Endothelial cell of umbilical vein (primary cell): ENCODE data around the gene YAP1. TPM values are rescaled to one million over a fixed set of nuclear protein-coding genes. Genes with fewer than 3 reads are reported as not detected.

ENCODE experiments used
- BruUV-seq: library from RNA; stranded (reverse); fragments of 400-500 nt; replicated peaks from 2 replicates; lab custom pipeline; 2021; lab: Mats Ljungman, UMichigan
- CTCF ChIA-PET: fragments of 300-600, 350-600 bp; sonication (Branson Sonifier 250); formaldehyde crosslinking; loops from one replicate; lab custom pipeline; 2021; ENCODE audit warnings: antibody characterized with exemption, inconsistent platforms; lab: Charles Lee
- POLR2A ChIA-PET: fragments of 300-600, 350-600 bp; sonication (Branson Sonifier 250); formaldehyde crosslinking; loops from one replicate; lab custom pipeline; 2021; ENCODE audit warnings: antibody characterized with exemption, inconsistent platforms; lab: Charles Lee
- DNase-seq: peaks from one replicate; pipeline ENCODE4 v3.0.0-alpha.2; 2011; ENCODE audit warnings: low read depth, low spot score
- FAIRE-seq: peaks from 2 replicates; lab custom pipeline; 2011; peaks lifted over from hg19 to GRCh38; lab: Jason Lieb, UNC
- H2AFZ ChIP-seq: 2 replicates; pipeline ENCODE4 v1.6.0; 2012; ENCODE audit warnings: low read depth, low read length, control low read depth, inconsistent platforms
- H3K27ac ChIP-seq: 2 replicates; pipeline ENCODE4 v1.5.1; 2011; ENCODE audit warnings: low read depth, mild to moderate bottlenecking, control low read depth, low read length, moderate library complexity; ENCODE audit not compliant: insufficient read depth
- H3K27me3 ChIP-seq, 2 experiments: 2 replicates each; pipeline versions ENCODE4 v1.6.0 to v1.6.1; 2011; ENCODE audit warnings: low read length in 2 of 2, mixed read lengths in 1 of 2; ENCODE audit not compliant: control insufficient read depth in 2 of 2, insufficient read depth in 2 of 2
- H3K36me3 ChIP-seq, 2 experiments: 2 replicates in 1 of 2; 3 replicates in 1 of 2; pipeline ENCODE4 v1.5.1; 2011; ENCODE audit warnings: low read length in 2 of 2, mild to moderate bottlenecking in 1 of 2, moderate library complexity in 1 of 2; ENCODE audit not compliant: control insufficient read depth in 2 of 2, insufficient read depth in 2 of 2; ENCODE audit errors: extremely low read depth in 1 of 2
- H3K4me1 ChIP-seq: 3 replicates; pipeline ENCODE4 v1.5.1; 2011; ENCODE audit warnings: mild to moderate bottlenecking, low read length; ENCODE audit not compliant: control insufficient read depth, insufficient read depth; ENCODE audit errors: extremely low read depth
- H3K4me2 ChIP-seq: 2 replicates; pipeline ENCODE4 v1.6.1; 2011; ENCODE audit warnings: low read length, control low read depth, mixed read lengths; ENCODE audit not compliant: insufficient read depth
- H3K4me3 ChIP-seq, 3 experiments: fragments of 200-600 bp in 1 of 3; sonication (generic), shearing (Covaris generic) in 1 of 3; replicated peaks in 1 of 3; 2 replicates each; pipeline ENCODE4 v1.5.1; 2011 to 2016; ENCODE audit warnings: control low read depth in 3 of 3, low read length in 3 of 3, mild to moderate bottlenecking in 2 of 3, inconsistent platforms in 1 of 3, low read depth in 1 of 3, moderate library complexity in 1 of 3; ENCODE audit not compliant: insufficient read depth in 1 of 3
- H3K79me2 ChIP-seq: 2 replicates; pipeline ENCODE4 v1.6.0; 2012; ENCODE audit warnings: low read length, inconsistent platforms; ENCODE audit not compliant: control insufficient read depth, insufficient read depth
- H3K9ac ChIP-seq: replicated peaks from 2 replicates; pipeline ENCODE3; 2011; ENCODE audit warnings: low read length, control low read depth; ENCODE audit not compliant: insufficient read depth; ENCODE audit errors: extremely low read depth
- H3K9me1 ChIP-seq: replicated peaks from 3 replicates; pipeline ENCODE4 v1.6.0; 2011; ENCODE audit warnings: mild to moderate bottlenecking, low read length; ENCODE audit not compliant: control insufficient read depth, insufficient read depth; ENCODE audit errors: extremely low read depth
- H3K9me3 ChIP-seq: replicated peaks from 2 replicates; pipeline ENCODE4 v1.5.1; 2012; ENCODE audit warnings: low read length, inconsistent platforms; ENCODE audit not compliant: control insufficient read depth, insufficient read depth
- H4K20me1 ChIP-seq: replicated peaks from 2 replicates; pipeline ENCODE3; 2011; ENCODE audit warnings: mild to moderate bottlenecking, low read length; ENCODE audit not compliant: control insufficient read depth, insufficient read depth; ENCODE audit errors: extremely low read depth
- EZH2 ChIP-seq: IDR thresholded peaks from 2 replicates; pipeline ENCODE4 v1.6.1; 2012; ENCODE audit warnings: borderline replicate concordance, low read depth, mild to moderate bottlenecking, moderate library complexity, low read length, inconsistent platforms; ENCODE audit not compliant: severe bottlenecking
- FOS ChIP-seq: IDR thresholded peaks from 2 replicates; pipeline ENCODE4 v1.6.1; 2011; ENCODE audit warnings: mild to moderate bottlenecking, low read length, moderate library complexity, borderline replicate concordance; ENCODE audit not compliant: insufficient read depth
- GATA2 ChIP-seq: IDR thresholded peaks from 2 replicates; pipeline ENCODE4 v1.7.0; 2011; ENCODE audit warnings: low read depth, mild to moderate bottlenecking, moderate library complexity, mixed read lengths, low read length; ENCODE audit not compliant: insufficient read length, insufficient read depth
- JUN ChIP-seq: IDR thresholded peaks from 2 replicates; pipeline ENCODE4 v1.6.1; 2011; ENCODE audit warnings: borderline replicate concordance, low read depth; ENCODE audit not compliant: insufficient read length, insufficient read depth
- MYC ChIP-seq: IDR thresholded peaks from one replicate; pipeline ENCODE4 v1.6.1; 2011; ENCODE audit warnings: mild to moderate bottlenecking, low read depth, low read length
- POLR2A ChIP-seq: IDR thresholded peaks from 2 replicates; pipeline ENCODE4 v1.6.1; 2012; ENCODE audit warnings: low read depth, mild to moderate bottlenecking, control low read depth, low read length
- POLR2AphosphoS5 ChIP-seq: IDR thresholded peaks from 2 replicates; pipeline ENCODE4 v1.6.1; 2012; ENCODE audit warnings: low read depth, mild to moderate bottlenecking, control low read depth, low read length, moderate library complexity; ENCODE audit not compliant: insufficient read depth
- dilution Hi-C: fragments of 300-500 bp; cut with MboI; formaldehyde crosslinking; loops from one replicate; pipeline ENCODE4 v1.15.0; 2019; ENCODE audit warnings: low sequenced_read_pairs; ENCODE audit not compliant: extremely low pct_ligation_motif_present
- intact Hi-C: fragments of 100-400 bp; cut with micrococcal nuclease; formaldehyde crosslinking; loops from one replicate; pipeline ENCODE4 v1.10.0; 2022
- polyA plus RNA-seq, 4 experiments: library from polyadenylated mRNA; depleted of rRNA in 3 of 4; stranded (reverse) in 3 of 4; unstranded in 1 of 4; fragments of >200 nt; gene quantifications; 2 replicates each; pipeline versions ENCODE4 v1.2.1 to v1.2.3, GENCODE V29; 2011 to 2012; ENCODE audit warnings: missing spikeins in 1 of 4
- total RNA-seq: library from RNA; stranded (reverse); gene quantifications from 2 replicates; pipeline ENCODE4 v1.2.3, GENCODE V29; 2021
- TF ChIP-seq, protein P1 (sequence below), 2 donors: IDR thresholded peaks; 1 replicate in 1 of 2; 2 replicates in 1 of 2; pipeline ENCODE4 v1.5.1; 2011; ENCODE audit warnings: low read length in 2 of 2, mild to moderate bottlenecking in 2 of 2, moderate library complexity in 2 of 2, control low read depth in 1 of 2, inconsistent platforms in 1 of 2, low read depth in 1 of 2; ENCODE audit not compliant: insufficient read depth in 1 of 2; ENCODE audit errors: extremely low read depth in 1 of 2
- TF ChIP-seq, protein P2 (sequence below): IDR thresholded peaks from 2 replicates; pipeline ENCODE4 v1.6.1; 2011; ENCODE audit not compliant: insufficient read depth, insufficient read length

The YAP1 gene
- total and polyA plus RNA-seq, 2 donors (not counting 3 experiments of a cell fraction or from before 2014, with no cell fraction given), result 32.6 to 48.9 TPM

DNA sequence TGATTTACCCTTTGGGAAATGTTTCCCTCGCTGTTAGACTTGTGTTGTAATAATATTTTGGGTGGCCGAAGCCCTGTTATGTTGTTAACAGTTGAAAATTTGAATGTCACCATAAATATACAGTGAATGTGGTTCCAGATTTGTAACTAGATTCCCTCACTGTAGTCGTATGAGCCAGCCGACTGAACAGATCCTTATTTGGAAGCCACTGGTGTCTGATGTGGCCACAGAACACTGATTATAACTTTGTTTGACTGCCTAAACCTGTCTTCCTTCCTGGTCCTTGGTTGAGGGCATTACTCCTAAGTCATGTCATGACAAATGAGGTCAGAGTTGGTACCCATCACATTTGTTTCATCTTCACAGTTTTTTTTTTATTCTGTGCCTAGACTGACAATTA is 45.4 kb downstream of the YAP1 start:
- BruUV-seq, result no TSS peak
- FAIRE-seq, result no peak
- intact Hi-C loops (no loop called here), dilution Hi-C loops (no loop called here)
- TF ChIP-seq, protein P1, sequence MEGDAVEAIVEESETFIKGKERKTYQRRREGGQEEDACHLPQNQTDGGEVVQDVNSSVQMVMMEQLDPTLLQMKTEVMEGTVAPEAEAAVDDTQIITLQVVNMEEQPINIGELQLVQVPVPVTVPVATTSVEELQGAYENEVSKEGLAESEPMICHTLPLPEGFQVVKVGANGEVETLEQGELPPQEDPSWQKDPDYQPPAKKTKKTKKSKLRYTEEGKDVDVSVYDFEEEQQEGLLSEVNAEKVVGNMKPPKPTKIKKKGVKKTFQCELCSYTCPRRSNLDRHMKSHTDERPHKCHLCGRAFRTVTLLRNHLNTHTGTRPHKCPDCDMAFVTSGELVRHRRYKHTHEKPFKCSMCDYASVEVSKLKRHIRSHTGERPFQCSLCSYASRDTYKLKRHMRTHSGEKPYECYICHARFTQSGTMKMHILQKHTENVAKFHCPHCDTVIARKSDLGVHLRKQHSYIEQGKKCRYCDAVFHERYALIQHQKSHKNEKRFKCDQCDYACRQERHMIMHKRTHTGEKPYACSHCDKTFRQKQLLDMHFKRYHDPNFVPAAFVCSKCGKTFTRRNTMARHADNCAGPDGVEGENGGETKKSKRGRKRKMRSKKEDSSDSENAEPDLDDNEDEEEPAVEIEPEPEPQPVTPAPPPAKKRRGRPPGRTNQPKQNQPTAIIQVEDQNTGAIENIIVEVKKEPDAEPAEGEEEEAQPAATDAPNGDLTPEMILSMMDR (IDR thresholded peaks at IDR 0.05; ENCODE audit: extremely low read depth in 1 of 2, insufficient read depth in 1 of 2, low read depth in 1 of 2, low read length in 2 of 2), result no peak
- TF ChIP-seq POLR2A, result no peak
- no peak for TF ChIP-seq JUN
- TF ChIP-seq POLR2AphosphoS5, result no peak
- TF ChIP-seq, protein P2, sequence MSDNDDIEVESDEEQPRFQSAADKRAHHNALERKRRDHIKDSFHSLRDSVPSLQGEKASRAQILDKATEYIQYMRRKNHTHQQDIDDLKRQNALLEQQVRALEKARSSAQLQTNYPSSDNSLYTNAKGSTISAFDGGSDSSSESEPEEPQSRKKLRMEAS, result no peak
- no peak for TF ChIP-seq EZH2
- no peak for TF ChIP-seq MYC
- TF ChIP-seq GATA2, result no peak
- no peak for TF ChIP-seq FOS
- Histone ChIP-seq H3K9me3 (no peaks in the 10 kb centered on the region), H3K79me2 (peaks cover 12% of the 10 kb centered on the region), H3K9me1 (no peaks in the 10 kb centered on the region), H3K4me2 (no peak overlapping the region), H3K4me3 (no peak overlapping the region), H3K27me3 (no peaks in the 10 kb centered on the region), H3K4me1 (no peaks in the 10 kb centered on the region), H3K9ac (no peak overlapping the region), H2AFZ (no peak overlapping the region), H4K20me1 (peaks cover 2% of the 10 kb centered on the region), H3K36me3 (no peaks in the 10 kb centered on the region), H3K27ac (no peak overlapping the region)
- DNase-seq, result no peak
- ChIA-PET CTCF (no interaction called here), POLR2A (no interaction called here)
